ENCODE data around the gene DEFB118. TPM values are rescaled to one million over a fixed set of nuclear protein-coding genes. Genes with fewer than 3 reads are reported as not detected.

The DEFB118 gene
- total RNA-seq, 1 donor from 2014 or later, result not detected

DNA sequence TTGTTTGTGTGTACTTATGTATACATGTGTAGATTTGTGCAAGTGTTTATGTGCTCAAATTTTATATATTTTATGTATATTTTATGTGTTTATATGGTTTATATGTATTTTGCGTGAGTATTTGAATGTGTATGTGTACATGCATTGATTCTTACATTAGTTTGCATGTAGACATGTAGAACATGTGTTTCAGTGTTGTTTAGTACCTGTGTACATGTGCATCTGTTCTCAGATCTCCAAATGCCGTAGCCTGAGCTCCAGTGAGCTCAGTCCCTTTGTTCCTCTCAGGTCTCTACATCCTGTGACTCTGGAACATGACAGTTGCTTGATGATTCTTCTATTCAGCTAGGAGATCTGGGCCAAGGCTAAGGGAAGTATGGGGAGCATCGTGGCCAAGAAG lies 26.5 kb downstream of the DEFB118 start:
- TF ChIP-seq, protein P1, sequence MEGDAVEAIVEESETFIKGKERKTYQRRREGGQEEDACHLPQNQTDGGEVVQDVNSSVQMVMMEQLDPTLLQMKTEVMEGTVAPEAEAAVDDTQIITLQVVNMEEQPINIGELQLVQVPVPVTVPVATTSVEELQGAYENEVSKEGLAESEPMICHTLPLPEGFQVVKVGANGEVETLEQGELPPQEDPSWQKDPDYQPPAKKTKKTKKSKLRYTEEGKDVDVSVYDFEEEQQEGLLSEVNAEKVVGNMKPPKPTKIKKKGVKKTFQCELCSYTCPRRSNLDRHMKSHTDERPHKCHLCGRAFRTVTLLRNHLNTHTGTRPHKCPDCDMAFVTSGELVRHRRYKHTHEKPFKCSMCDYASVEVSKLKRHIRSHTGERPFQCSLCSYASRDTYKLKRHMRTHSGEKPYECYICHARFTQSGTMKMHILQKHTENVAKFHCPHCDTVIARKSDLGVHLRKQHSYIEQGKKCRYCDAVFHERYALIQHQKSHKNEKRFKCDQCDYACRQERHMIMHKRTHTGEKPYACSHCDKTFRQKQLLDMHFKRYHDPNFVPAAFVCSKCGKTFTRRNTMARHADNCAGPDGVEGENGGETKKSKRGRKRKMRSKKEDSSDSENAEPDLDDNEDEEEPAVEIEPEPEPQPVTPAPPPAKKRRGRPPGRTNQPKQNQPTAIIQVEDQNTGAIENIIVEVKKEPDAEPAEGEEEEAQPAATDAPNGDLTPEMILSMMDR (IDR thresholded peaks at IDR 0.05; ENCODE audit: unreplicated experiment), result no peak
- H3K9me3 Mint-ChIP-seq (ENCODE audit: unreplicated experiment), result peaks cover 36% of the 10 kb centered on the region
- H3K27ac Mint-ChIP-seq (ENCODE audit: unreplicated experiment), result no peak overlapping the region
- no peak for DNase-seq (ENCODE audit: low spot score)
- peaks cover 8% of the 10 kb centered on the region for H3K36me3 Mint-ChIP-seq (ENCODE audit: low read depth, unreplicated experiment)
- H3K27me3 Mint-ChIP-seq (ENCODE audit: unreplicated experiment), result peaks cover 10% of the 10 kb centered on the region
- no peaks in the 10 kb centered on the region for H3K4me1 Mint-ChIP-seq (ENCODE audit: unreplicated experiment)
- H3K4me3 Mint-ChIP-seq (ENCODE audit: unreplicated experiment), result no peak overlapping the region

DNA sequence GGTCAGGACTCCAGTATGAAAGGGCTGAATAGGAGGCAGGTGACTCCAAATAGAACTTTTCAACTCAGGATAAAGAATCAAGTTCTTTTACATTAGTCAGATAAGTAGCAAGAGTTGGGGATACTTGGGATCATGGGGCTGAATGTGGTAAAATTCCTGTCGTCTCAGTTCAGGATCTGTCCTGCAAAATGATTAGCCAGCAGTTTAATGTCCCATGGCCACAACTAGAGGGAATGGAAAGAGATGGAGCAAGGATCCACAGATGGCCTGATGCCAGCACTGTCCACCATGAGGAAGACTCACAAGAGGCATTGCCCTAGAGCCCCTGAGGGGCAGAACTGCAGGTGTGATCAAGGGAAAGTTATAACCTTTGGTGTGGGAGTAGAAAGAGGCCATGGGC lies 35.5 kb downstream of the DEFB118 start:
- H3K36me3 Mint-ChIP-seq (ENCODE audit: low read depth, unreplicated experiment), result peaks cover 11% of the 10 kb centered on the region
- H3K27me3 Mint-ChIP-seq (ENCODE audit: unreplicated experiment), result peaks cover 2% of the 10 kb centered on the region
- no peaks in the 10 kb centered on the region for H3K4me1 Mint-ChIP-seq (ENCODE audit: unreplicated experiment)
- TF ChIP-seq, protein P1 (IDR thresholded peaks at IDR 0.05; ENCODE audit: unreplicated experiment), result no peak
- H3K9me3 Mint-ChIP-seq (ENCODE audit: unreplicated experiment), result peaks cover 22% of the 10 kb centered on the region
- no peak overlapping the region for H3K4me3 Mint-ChIP-seq (ENCODE audit: unreplicated experiment)
- DNase-seq (ENCODE audit: low spot score), result no peak
- H3K27ac Mint-ChIP-seq (ENCODE audit: unreplicated experiment), result no peak overlapping the region

DNA sequence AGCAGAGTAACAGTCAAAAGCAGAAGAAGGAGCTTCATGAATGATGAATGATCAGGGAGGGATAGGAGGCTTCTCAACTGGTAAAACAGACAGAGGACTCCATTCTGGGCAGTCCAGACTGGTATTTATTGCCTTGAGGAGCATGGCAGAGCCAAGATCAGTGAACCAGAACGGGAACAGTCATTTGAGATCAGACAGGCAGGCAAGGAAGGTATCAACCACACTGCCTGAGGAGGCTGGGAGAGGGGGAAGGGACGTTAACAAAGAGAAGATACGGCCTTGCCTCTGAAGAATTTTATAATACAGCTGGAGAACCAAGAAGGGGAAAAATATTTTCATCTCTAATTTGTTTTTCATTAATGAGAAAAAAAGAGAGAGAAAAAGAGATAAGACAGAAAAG lies 37.7 kb downstream of the DEFB118 start, which contains the start of gene DEFB121:
DEFB121 (minus strand) TSS at position 101 of the 400 bp plus-strand sequence; CDS start at position 38, 63 bp downstream.
- no peaks in the 10 kb centered on the region for H3K4me1 Mint-ChIP-seq (ENCODE audit: unreplicated experiment)
- peaks cover 2% of the 10 kb centered on the region for H3K27me3 Mint-ChIP-seq (ENCODE audit: unreplicated experiment)
- H3K9me3 Mint-ChIP-seq (ENCODE audit: unreplicated experiment), result peaks cover 39% of the 10 kb centered on the region
- H3K4me3 Mint-ChIP-seq (ENCODE audit: unreplicated experiment), result no peak within 1 kb of the TSS
- no peak for DNase-seq (ENCODE audit: low spot score)
- no peak within 1 kb of the TSS for H3K27ac Mint-ChIP-seq (ENCODE audit: unreplicated experiment)
- TF ChIP-seq, protein P1 (IDR thresholded peaks at IDR 0.05; ENCODE audit: unreplicated experiment), result no peak
- peaks cover 11% of the 10 kb centered on the region for H3K36me3 Mint-ChIP-seq (ENCODE audit: low read depth, unreplicated experiment)

DNA sequence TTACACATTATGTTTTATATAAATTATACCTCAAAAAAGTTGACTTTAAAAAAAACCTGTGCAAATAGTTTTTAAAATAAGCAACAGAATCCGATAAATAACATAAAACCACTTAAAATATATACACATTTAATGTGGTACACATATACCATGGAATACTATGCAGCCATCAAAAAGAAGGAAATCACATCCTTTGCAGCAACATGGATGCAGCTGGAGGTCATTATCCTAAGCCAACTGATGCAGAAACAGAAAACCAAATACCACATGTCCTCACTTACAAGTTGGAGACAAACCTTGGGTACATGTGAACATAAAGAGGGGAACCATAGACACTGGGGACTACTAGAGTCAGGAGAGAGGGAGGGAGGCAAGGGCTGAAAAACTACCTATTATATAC lies 41.6 kb downstream of the DEFB118 start:
- Mint-ChIP-seq H3K36me3 (ENCODE audit: low read depth, unreplicated experiment) (peaks cover 11% of the 10 kb centered on the region), H3K27me3 (ENCODE audit: unreplicated experiment) (peaks cover 7% of the 10 kb centered on the region), H3K4me3 (ENCODE audit: unreplicated experiment) (no peak overlapping the region), H3K4me1 (ENCODE audit: unreplicated experiment) (no peaks in the 10 kb centered on the region), H3K27ac (ENCODE audit: unreplicated experiment) (no peak overlapping the region), H3K9me3 (ENCODE audit: unreplicated experiment) (peaks cover 44% of the 10 kb centered on the region)
- TF ChIP-seq, protein P1 (IDR thresholded peaks at IDR 0.05; ENCODE audit: unreplicated experiment), result no peak
- no peak for DNase-seq (ENCODE audit: low spot score)

DNA sequence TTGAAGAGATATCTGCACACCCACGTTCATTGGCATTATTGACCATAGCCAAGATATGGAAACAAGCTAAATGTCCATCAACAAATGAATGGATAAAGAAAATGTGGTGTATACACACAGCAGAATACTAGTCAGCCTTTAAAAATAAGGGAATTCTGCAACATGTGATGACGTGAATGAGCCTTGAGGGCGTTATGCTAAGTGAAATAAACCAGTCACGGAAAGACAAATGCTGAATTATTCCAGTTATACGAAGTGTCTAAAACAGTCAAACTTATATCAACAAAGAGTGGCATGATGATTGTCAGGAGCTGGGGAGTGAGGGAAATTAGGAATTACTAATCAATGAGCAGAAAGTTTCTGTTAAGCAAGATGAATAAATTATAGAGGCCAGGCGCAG lies 46.0 kb downstream of the DEFB118 start:
- Mint-ChIP-seq H3K9me3 (ENCODE audit: unreplicated experiment) (peaks cover 31% of the 10 kb centered on the region), H3K27me3 (ENCODE audit: unreplicated experiment) (peaks cover 7% of the 10 kb centered on the region), H3K36me3 (ENCODE audit: low read depth, unreplicated experiment) (no peaks in the 10 kb centered on the region), H3K4me3 (ENCODE audit: unreplicated experiment) (no peak overlapping the region), H3K27ac (ENCODE audit: unreplicated experiment) (no peak overlapping the region), H3K4me1 (ENCODE audit: unreplicated experiment) (no peaks in the 10 kb centered on the region)
- TF ChIP-seq, protein P1 (IDR thresholded peaks at IDR 0.05; ENCODE audit: unreplicated experiment), result no peak
- DNase-seq (ENCODE audit: low spot score), result no peak

Data from endothelial cell (in vitro differentiated cells).